Measurements from ENCODE around the gene IL11RA. TPM values are rescaled to one million over a fixed set of nuclear protein-coding genes. Genes with fewer than 3 reads are reported as not detected.

IL11RA gene
- total and polyA plus RNA-seq, 4 experiments from 2014 or later, result 13.6 to 209 (median 111) TPM

DNA sequence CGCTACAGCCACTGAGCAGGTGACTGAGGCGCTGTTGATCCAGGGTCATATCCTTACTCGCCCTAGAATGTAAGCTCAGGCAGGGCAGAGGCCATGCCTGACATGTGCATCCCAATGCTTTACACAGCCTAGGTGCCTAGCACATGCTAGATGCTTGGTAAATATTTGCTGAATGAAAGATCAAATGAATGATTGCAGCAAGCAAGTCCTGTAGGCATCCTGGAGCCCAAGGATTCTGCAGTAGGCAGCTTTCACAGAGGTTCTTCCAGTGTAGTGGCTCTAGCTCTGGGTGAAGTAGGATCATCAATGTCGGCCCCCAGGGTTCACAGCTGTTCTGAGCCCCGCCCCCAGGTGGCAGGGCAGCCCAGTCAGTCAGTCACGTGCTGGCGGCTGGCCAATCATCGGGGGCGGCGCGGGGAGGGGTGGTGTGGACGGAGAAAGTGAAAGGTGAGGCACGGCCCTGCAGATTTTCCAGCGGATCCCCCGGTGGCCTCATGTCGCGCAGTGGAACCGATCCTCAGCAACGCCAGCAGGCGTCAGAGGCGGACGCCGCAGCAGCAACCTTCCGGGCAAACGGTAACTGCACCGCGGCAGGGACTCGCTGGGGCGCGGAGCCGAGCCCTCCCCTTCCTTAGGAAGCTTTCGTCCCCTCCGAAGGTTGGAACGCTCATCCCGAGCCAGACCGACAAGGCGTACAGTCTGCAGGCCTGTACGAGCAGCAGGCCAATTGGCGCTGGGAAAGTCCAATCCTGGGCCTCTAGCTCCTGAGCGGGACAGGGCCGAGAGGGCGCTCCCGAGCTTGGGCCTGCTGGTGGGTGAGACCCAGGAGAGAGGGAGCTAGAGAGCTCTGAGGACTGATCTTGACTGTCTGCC, 5.5 kb upstream of the IL11RA start, which contains the start of gene GALT:
GALT (plus strand) TSS at position 465 of the 873 bp plus-strand sequence; CDS start at position 495, 30 bp downstream.
- Histone ChIP-seq H3K4me1 (ENCODE audit: insufficient read depth, low read length) (peaks cover 28% of the 10 kb centered on the region), H3K36me3 (ENCODE audit: insufficient read depth, low read length) (peaks cover 33% of the 10 kb centered on the region), H3K4me3 (ENCODE audit: low read length in 2 of 2) (peak within 1 kb of the TSS; percentile 83 to 87), H3K27ac (ENCODE audit: low read depth, low read length) (peak within 1 kb of the TSS; percentile 84), H3K27me3 (ENCODE audit: insufficient read depth, low read length) (no peaks in the 10 kb centered on the region), H3K9me3 (ENCODE audit: control insufficient read depth in 1 of 2, low read length in 2 of 2) (no peaks in the 10 kb centered on the region)
- intact Hi-C loops (cut with micrococcal nuclease), result loop anchor here (1.0 to 5.0 kb wide), 5 partner anchors 9 to 958 kb away; partner anchors contain the start of genes RPP25L and SIGMAR1
- H3K27me3 Mint-ChIP-seq, result no peaks in the 10 kb centered on the region
- H3K4me3 Mint-ChIP-seq, result peak within 1 kb of the TSS; percentile 93 to 97 (median 95)
- peaks cover 23 to 49% (median 31%) of the 10 kb centered on the region in 4 donors for H3K4me1 Mint-ChIP-seq
- ChIA-PET POLR2A (ENCODE audit: partially characterized antibody) (interaction anchor here (0.8 to 22.1 kb wide), 9 partner anchors 11 to 269 kb away, joined by 3 to 484 read pairs (median 10); partner anchors contain the start of genes CCL27, DCTN3, IL11RA and MYORG), CTCF (ENCODE audit: partially characterized antibody) (interaction anchor here (0.8 to 12.6 kb wide), 16 partner anchors 11 to 55 kb away, joined by 3 to 191 read pairs (median 4); partner anchors contain the start of genes ARID3C, CCL27, DCTN3 and RPP25L)
- no peaks in the 10 kb centered on the region for H3K9me3 Mint-ChIP-seq
- peaks cover 33 to 49% of the 10 kb centered on the region in 2 donors for H3K36me3 Mint-ChIP-seq
- peak within 1 kb of the TSS; percentile 89 to 96 (median 93) for H3K27ac Mint-ChIP-seq
- peak; percentile 92 to 96 (median 94) for DNase-seq

DNA sequence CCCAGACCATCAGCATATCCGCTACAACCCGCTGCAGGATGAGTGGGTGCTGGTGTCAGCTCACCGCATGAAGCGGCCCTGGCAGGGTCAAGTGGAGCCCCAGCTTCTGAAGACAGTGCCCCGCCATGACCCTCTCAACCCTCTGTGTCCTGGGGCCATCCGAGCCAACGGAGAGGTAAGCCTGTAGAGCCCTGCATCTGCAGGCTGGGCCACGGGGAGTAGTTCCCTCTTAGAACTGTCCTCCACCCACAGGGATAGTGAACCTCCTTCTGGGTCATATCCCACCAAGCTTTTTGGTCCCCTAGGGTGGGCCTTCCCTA, 4.9 kb upstream of the IL11RA start:
- no peaks in the 10 kb centered on the region for H3K27me3 ChIP-seq (ENCODE audit: insufficient read depth, low read length)
- H3K36me3 ChIP-seq (ENCODE audit: insufficient read depth, low read length), result peaks cover 35% of the 10 kb centered on the region
- POLR2A ChIA-PET (ENCODE audit: partially characterized antibody), result interaction anchor here (1.4 to 22.1 kb wide), 8 partner anchors 12 to 270 kb away, joined by 5 to 484 read pairs (median 14); partner anchors contain the start of genes CCL27, DCTN3, IL11RA and MYORG

DNA sequence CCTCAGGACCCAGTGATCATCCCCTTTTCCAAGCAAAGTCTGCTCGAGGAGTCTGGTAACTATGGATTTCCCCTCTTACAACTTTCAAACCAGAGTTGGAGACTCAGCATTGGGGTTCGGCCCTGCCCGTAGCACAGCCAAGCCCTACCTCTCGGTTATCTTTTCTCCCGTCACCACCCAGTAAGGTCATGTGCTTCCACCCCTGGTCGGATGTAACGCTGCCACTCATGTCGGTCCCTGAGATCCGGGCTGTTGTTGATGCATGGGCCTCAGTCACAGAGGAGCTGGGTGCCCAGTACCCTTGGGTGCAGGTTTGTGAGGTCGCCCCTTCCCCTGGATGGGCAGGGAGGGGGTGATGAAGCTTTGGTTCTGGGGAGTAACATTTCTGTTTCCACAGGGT, 4.3 kb upstream of the IL11RA start:
- peak overlapping the region; percentile 83 to 87 for H3K4me3 ChIP-seq (ENCODE audit: low read length in 2 of 2)
- H3K4me1 Mint-ChIP-seq, result peaks cover 29 to 61% (median 39%) of the 10 kb centered on the region in 4 donors
- H3K27me3 Mint-ChIP-seq, result no peaks in the 10 kb centered on the region
- H3K36me3 ChIP-seq (ENCODE audit: insufficient read depth, low read length), result peaks cover 35% of the 10 kb centered on the region
- ChIA-PET CTCF (ENCODE audit: partially characterized antibody) (interaction anchor here (0.8 to 12.6 kb wide), 8 partner anchors 10 to 53 kb away, joined by 4 to 191 read pairs (median 14); partner anchors contain the start of genes ARID3C, CCL27, DCTN3 and SIGMAR1), POLR2A (ENCODE audit: partially characterized antibody) (interaction anchor here (1.8 to 22.1 kb wide), 6 partner anchors 12 to 55 kb away, joined by 6 to 484 read pairs (median 20); partner anchors contain the start of genes CCL27, DCTN3, IL11RA and RPP25L)
- peak overlapping the region; percentile 93 to 97 (median 95) for H3K4me3 Mint-ChIP-seq
- peak in 2 of 5 donors; percentile 20 to 53 for DNase-seq
- peaks cover 37 to 54% of the 10 kb centered on the region in 2 donors for H3K36me3 Mint-ChIP-seq
- H3K27ac Mint-ChIP-seq, result peak overlapping the region; percentile 89 to 96 (median 93)
- H3K27me3 ChIP-seq (ENCODE audit: insufficient read depth, low read length), result no peaks in the 10 kb centered on the region
- no peaks in the 10 kb centered on the region for H3K9me3 ChIP-seq (ENCODE audit: control insufficient read depth in 1 of 2, low read length in 2 of 2)
- H3K27ac ChIP-seq (ENCODE audit: low read depth, low read length), result peak overlapping the region; percentile 84
- no peaks in the 10 kb centered on the region for H3K9me3 Mint-ChIP-seq
- H3K4me1 ChIP-seq (ENCODE audit: insufficient read depth, low read length), result peaks cover 40% of the 10 kb centered on the region
- intact Hi-C loops (cut with micrococcal nuclease), result loop anchor here (5.0 kb wide), 1 partner anchor 35 kb away; the partner anchor contains the start of gene RPP25L

More for the DNA sequence above, 4.9 kb upstream of the IL11RA start:
- peaks cover 33 to 52% of the 10 kb centered on the region in 2 donors for H3K36me3 Mint-ChIP-seq
- peaks cover 23 to 55% (median 33%) of the 10 kb centered on the region in 4 donors for H3K4me1 Mint-ChIP-seq
- H3K9me3 Mint-ChIP-seq, result no peaks in the 10 kb centered on the region
- H3K27me3 Mint-ChIP-seq, result no peaks in the 10 kb centered on the region
- intact Hi-C loops (cut with micrococcal nuclease), result loop anchor here (5.0 kb wide), 1 partner anchor 35 kb away; the partner anchor contains the start of gene RPP25L
- CTCF ChIA-PET (ENCODE audit: partially characterized antibody), result interaction anchor here (0.8 to 12.6 kb wide), 15 partner anchors 10 to 56 kb away, joined by 3 to 191 read pairs (median 5); partner anchors contain the start of genes ARID3C, CCL27, DCTN3 and RPP25L
- H3K4me1 ChIP-seq (ENCODE audit: insufficient read depth, low read length), result peaks cover 33% of the 10 kb centered on the region
- H3K4me3 Mint-ChIP-seq, result peak overlapping the region; percentile 93 to 97 (median 95)
- peak in 1 of 5 donors; percentile 50 for DNase-seq
- peak overlapping the region; percentile 84 for H3K27ac ChIP-seq (ENCODE audit: low read depth, low read length)
- no peaks in the 10 kb centered on the region for H3K9me3 ChIP-seq (ENCODE audit: control insufficient read depth in 1 of 2, low read length in 2 of 2)
- peak overlapping the region; percentile 83 to 87 for H3K4me3 ChIP-seq (ENCODE audit: low read length in 2 of 2)
- H3K27ac Mint-ChIP-seq, result peak overlapping the region; percentile 89 to 96 (median 93)

DNA sequence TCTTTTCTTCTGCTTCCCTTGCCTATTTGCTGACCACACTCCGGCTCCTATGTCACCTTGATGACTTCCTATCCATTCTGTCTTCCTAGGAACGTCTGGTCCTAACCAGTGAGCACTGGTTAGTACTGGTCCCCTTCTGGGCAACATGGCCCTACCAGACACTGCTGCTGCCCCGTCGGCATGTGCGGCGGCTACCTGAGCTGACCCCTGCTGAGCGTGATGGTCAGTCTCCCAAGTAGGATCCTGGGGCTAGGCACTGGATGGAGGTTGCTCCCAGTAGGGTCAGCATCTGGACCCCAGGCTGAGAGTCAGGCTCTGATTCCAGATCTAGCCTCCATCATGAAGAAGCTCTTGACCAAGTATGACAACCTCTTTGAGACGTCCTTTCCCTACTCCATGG, 3.3 kb upstream of the IL11RA start:
- ChIA-PET POLR2A (ENCODE audit: partially characterized antibody) (interaction anchor here (3.2 to 22.1 kb wide), 3 partner anchors 11 to 54 kb away, joined by 10 to 484 read pairs (median 193); partner anchors contain the start of genes CCL27, IL11RA and SIGMAR1), CTCF (ENCODE audit: partially characterized antibody) (interaction anchor here (4.8 to 12.6 kb wide), 3 partner anchors 13 to 52 kb away, joined by 60 to 191 read pairs (median 168); partner anchors contain the start of genes CCL27 and SIGMAR1)
- peaks cover 50% of the 10 kb centered on the region for H3K4me1 ChIP-seq (ENCODE audit: insufficient read depth, low read length)
- H3K36me3 ChIP-seq (ENCODE audit: insufficient read depth, low read length), result peaks cover 35% of the 10 kb centered on the region
- no peaks in the 10 kb centered on the region for H3K27me3 ChIP-seq (ENCODE audit: insufficient read depth, low read length)
- peaks cover 37 to 54% of the 10 kb centered on the region in 2 donors for H3K36me3 Mint-ChIP-seq
- no peaks in the 10 kb centered on the region for H3K27me3 Mint-ChIP-seq
- H3K9me3 ChIP-seq (ENCODE audit: control insufficient read depth in 1 of 2, low read length in 2 of 2), result no peaks in the 10 kb centered on the region
- H3K4me3 Mint-ChIP-seq, result peak overlapping the region in 7 of 8 donors; percentile 58 to 95 (median 70)
- peak overlapping the region in 1 of 2 donors; percentile 87 for H3K4me3 ChIP-seq (ENCODE audit: low read length in 2 of 2)
- no peaks in the 10 kb centered on the region for H3K9me3 Mint-ChIP-seq
- no peak for DNase-seq
- H3K4me1 Mint-ChIP-seq, result peaks cover 36 to 69% (median 45%) of the 10 kb centered on the region in 4 donors
- intact Hi-C loops (cut with micrococcal nuclease), result loop anchor here (5.0 kb wide), 1 partner anchor 36 kb away; the partner anchor contains the start of gene RPP25L
- no peak overlapping the region for H3K27ac ChIP-seq (ENCODE audit: low read depth, low read length)
- peak overlapping the region in 4 of 7 donors; percentile 62 to 92 (median 74) for H3K27ac Mint-ChIP-seq

DNA sequence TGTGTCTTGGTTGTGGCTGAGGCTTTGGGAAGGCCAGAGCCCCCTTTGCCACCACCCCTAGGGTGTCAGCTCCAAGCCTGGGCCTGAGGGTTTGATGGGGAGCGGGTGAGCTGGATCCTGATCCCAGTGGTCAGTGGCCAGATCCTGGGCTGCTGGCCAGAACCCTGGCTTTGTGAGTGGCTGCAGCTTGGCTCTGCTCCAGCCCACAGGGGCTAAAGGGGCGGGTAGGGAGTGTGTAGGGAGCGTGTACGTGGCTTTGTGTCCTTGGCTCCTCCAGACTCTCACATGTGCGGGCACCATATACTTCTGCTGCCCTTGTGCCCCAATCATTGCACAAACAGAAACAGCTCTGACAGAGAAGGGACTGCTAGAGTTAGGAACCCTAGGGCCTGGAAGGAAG, 1.2 kb upstream of the IL11RA start:
- Histone ChIP-seq H3K9me3 (ENCODE audit: control insufficient read depth in 1 of 2, low read length in 2 of 2) (no peaks in the 10 kb centered on the region), H3K4me1 (ENCODE audit: insufficient read depth, low read length) (peaks cover 49% of the 10 kb centered on the region), H3K36me3 (ENCODE audit: insufficient read depth, low read length) (peaks cover 35% of the 10 kb centered on the region), H3K4me3 (ENCODE audit: low read length in 2 of 2) (no peak overlapping the region), H3K27ac (ENCODE audit: low read depth, low read length) (no peak overlapping the region), H3K27me3 (ENCODE audit: insufficient read depth, low read length) (no peaks in the 10 kb centered on the region)
- no peak for DNase-seq
- no peak overlapping the region for H3K4me3 Mint-ChIP-seq
- POLR2A ChIA-PET (ENCODE audit: partially characterized antibody), result interaction anchor here (18.7 to 22.1 kb wide), 2 partner anchors 7 to 9 kb away, joined by 484 read pairs; partner anchors contain the start of genes CCL27, GALT, IL11RA and SIGMAR1
- intact Hi-C loops (cut with micrococcal nuclease), result no loop called here
- CTCF ChIA-PET (ENCODE audit: partially characterized antibody), result interaction anchor here (9.6 to 12.6 kb wide), 2 partner anchors 12 to 15 kb away, joined by 168 to 191 read pairs; partner anchors contain the start of genes CCL27 and SIGMAR1
- no peaks in the 10 kb centered on the region for H3K9me3 Mint-ChIP-seq
- peak overlapping the region in 4 of 7 donors; percentile 14 to 70 (median 48) for H3K27ac Mint-ChIP-seq
- H3K36me3 Mint-ChIP-seq, result peaks cover 37 to 57% of the 10 kb centered on the region in 2 donors
- H3K4me1 Mint-ChIP-seq, result peaks cover 42 to 77% (median 50%) of the 10 kb centered on the region in 4 donors
- no peaks in the 10 kb centered on the region for H3K27me3 Mint-ChIP-seq

DNA sequence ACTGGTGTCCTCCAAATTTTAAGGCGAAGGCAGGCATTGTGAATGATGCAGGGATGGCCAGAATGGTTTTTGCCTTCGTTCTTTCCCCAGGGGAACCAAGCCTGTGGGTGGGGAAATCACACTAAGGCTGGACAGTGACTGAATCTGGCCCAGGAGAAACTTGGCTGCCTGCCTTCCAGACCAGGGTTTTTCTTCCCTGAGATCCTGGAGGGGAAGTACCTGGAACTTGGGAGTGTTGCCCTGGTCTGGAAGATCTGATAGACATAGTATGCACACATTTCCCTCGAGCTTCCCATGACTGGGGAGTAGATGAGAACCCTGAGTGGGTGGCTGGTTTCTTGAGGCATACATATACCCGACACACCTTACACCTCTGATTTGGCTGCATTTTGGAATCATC, 664 bp upstream of the IL11RA start:
- peaks cover 35% of the 10 kb centered on the region for H3K36me3 ChIP-seq (ENCODE audit: insufficient read depth, low read length)
- no peaks in the 10 kb centered on the region for H3K9me3 ChIP-seq (ENCODE audit: control insufficient read depth in 1 of 2, low read length in 2 of 2)
- peaks cover 44% of the 10 kb centered on the region for H3K4me1 ChIP-seq (ENCODE audit: insufficient read depth, low read length)
- peaks cover 39 to 72% (median 46%) of the 10 kb centered on the region in 4 donors for H3K4me1 Mint-ChIP-seq
- peaks cover 37 to 58% of the 10 kb centered on the region in 2 donors for H3K36me3 Mint-ChIP-seq
- H3K4me3 Mint-ChIP-seq, result no peak overlapping the region
- intact Hi-C loops (cut with micrococcal nuclease), result no loop called here
- H3K9me3 Mint-ChIP-seq, result no peaks in the 10 kb centered on the region
- no peak overlapping the region for H3K27ac ChIP-seq (ENCODE audit: low read depth, low read length)
- H3K27ac Mint-ChIP-seq, result peak overlapping the region in 5 of 7 donors; percentile 22 to 84 (median 51)
- ChIA-PET POLR2A (ENCODE audit: partially characterized antibody) (interaction anchor here (18.7 to 22.1 kb wide), 2 partner anchors 8 kb away, joined by 484 read pairs; partner anchors contain the start of genes CCL27, GALT, IL11RA and SIGMAR1), CTCF (ENCODE audit: partially characterized antibody) (interaction anchor here (9.6 to 12.6 kb wide), 2 partner anchors 11 to 16 kb away, joined by 168 to 191 read pairs; partner anchors contain the start of genes CCL27 and SIGMAR1)
- no peaks in the 10 kb centered on the region for H3K27me3 Mint-ChIP-seq
- H3K4me3 ChIP-seq (ENCODE audit: low read length in 2 of 2), result no peak overlapping the region
- H3K27me3 ChIP-seq (ENCODE audit: insufficient read depth, low read length), result no peaks in the 10 kb centered on the region
- no peak for DNase-seq

Measured in CD4-positive, alpha-beta memory T cell (primary cell).